H1 (cell line): ENCODE data around the gene FAT1. TPM values are rescaled to one million over a fixed set of nuclear protein-coding genes. Genes with fewer than 3 reads are reported as not detected.

Source experiments
- CTCF ChIA-PET: fragments of 300-600 bp; sonication (Branson Sonifier 250); formaldehyde crosslinking; loops from one replicate; lab custom pipeline; 2021; ENCODE audit not compliant: partially characterized antibody; lab: Charles Lee
- POLR2A ChIA-PET: fragments of 300-600 bp; sonication (Branson Sonifier 250); formaldehyde crosslinking; loops from one replicate; lab custom pipeline; 2021; ENCODE audit warnings: inconsistent platforms; ENCODE audit not compliant: partially characterized antibody; lab: Charles Lee
- DNase-seq, 2 experiments: peaks; one replicate each; pipeline versions ENCODE4 v3.0.0 to v3.0.0-alpha.2; 2010 to 2022; ENCODE audit warnings: low spot score in 2 of 2, low read depth in 1 of 2, mixed read lengths in 1 of 2
- FAIRE-seq: peaks from 2 replicates; lab custom pipeline; 2011; peaks lifted over from hg19 to GRCh38; lab: Jason Lieb, UNC
- H2AFZ ChIP-seq: 2 replicates; pipeline ENCODE4 v1.8.1; 2012; ENCODE audit warnings: low read length, inconsistent platforms
- H2AK5ac ChIP-seq: 2 replicates; pipeline ENCODE4 v1.6.1; 2013; ENCODE audit warnings: low read depth, low read length
- H2BK120ac ChIP-seq: replicated peaks from 2 replicates; pipeline ENCODE3; 2013; ENCODE audit warnings: low read depth, low read length, inconsistent platforms
- H2BK12ac ChIP-seq: 2 replicates; pipeline ENCODE4 v1.6.1; 2013; ENCODE audit warnings: low read depth, low read length
- H2BK15ac ChIP-seq: 2 replicates; pipeline ENCODE4 v1.6.1; 2013; ENCODE audit warnings: low read length
- H2BK20ac ChIP-seq: 2 replicates; pipeline ENCODE4 v1.6.1; 2013; ENCODE audit warnings: low read length
- H2BK5ac ChIP-seq: 2 replicates; pipeline ENCODE4 v1.6.1; 2013; ENCODE audit warnings: low read depth, low read length
- H3K14ac ChIP-seq: 2 replicates; pipeline ENCODE4 v1.6.1; 2013; ENCODE audit warnings: inconsistent platforms; ENCODE audit not compliant: insufficient read length
- H3K18ac ChIP-seq: 2 replicates; pipeline ENCODE4 v1.6.1; 2013; ENCODE audit warnings: low read length; ENCODE audit errors: extremely low read depth
- H3K23ac ChIP-seq: 2 replicates; pipeline ENCODE4 v1.6.1; 2013; ENCODE audit warnings: inconsistent platforms; ENCODE audit not compliant: insufficient read length
- H3K23me2 ChIP-seq: 2 replicates; pipeline ENCODE4 v1.6.1; 2013; ENCODE audit warnings: low read depth, low read length
- H3K27ac ChIP-seq: 2 replicates; pipeline ENCODE4 v1.6.1; 2011; ENCODE audit warnings: low read depth, low read length, inconsistent platforms
- H3K27me3 ChIP-seq, 4 experiments: replicated peaks in 1 of 4; 1 replicate in 1 of 4; 2 replicates in 3 of 4; pipeline versions ENCODE4 v1.6.1 to v1.8.1; 2011 to 2013; ENCODE audit warnings: low read length in 3 of 4, mild to moderate bottlenecking in 3 of 4, inconsistent platforms in 2 of 4, mixed read lengths in 2 of 4, moderate library complexity in 1 of 4; ENCODE audit not compliant: control insufficient read depth in 3 of 4, insufficient read depth in 3 of 4; ENCODE audit errors: extremely low read depth in 1 of 4
- H3K36me3 ChIP-seq, 4 experiments: 2 replicates each; pipeline versions ENCODE4 v1.6.1 to v1.8.1; 2011 to 2013; ENCODE audit warnings: mild to moderate bottlenecking in 4 of 4, low read length in 3 of 4, moderate library complexity in 2 of 4, control low read depth in 1 of 4, inconsistent platforms in 1 of 4; ENCODE audit not compliant: insufficient read depth in 4 of 4, control insufficient read depth in 2 of 4
- H3K4ac ChIP-seq: replicated peaks from 2 replicates; pipeline ENCODE3; 2013; ENCODE audit warnings: low read length, low read depth, mixed read lengths, inconsistent platforms; ENCODE audit not compliant: insufficient read length
- H3K4me1 ChIP-seq, 4 experiments: replicated peaks in 1 of 4; 1 replicate in 1 of 4; 2 replicates in 3 of 4; pipeline versions ENCODE4 v1.6.1 to v1.8.1; 2011 to 2013; ENCODE audit warnings: low read length in 3 of 4, inconsistent platforms in 2 of 4, mixed read lengths in 1 of 4; ENCODE audit not compliant: insufficient read depth in 4 of 4, control insufficient read depth in 3 of 4
- H3K4me2 ChIP-seq, 2 experiments: 2 replicates each; pipeline versions ENCODE4 v1.6.1 to v1.8.1; 2011 to 2013; ENCODE audit warnings: low read depth in 2 of 2, low read length in 2 of 2, control low read depth in 1 of 2, inconsistent platforms in 1 of 2, mild to moderate bottlenecking in 1 of 2; ENCODE audit not compliant: insufficient read depth in 1 of 2
- H3K4me3 ChIP-seq, 4 experiments: fragments of 200-600, 300-600 bp in 1 of 4; sonication (generic), shearing (Covaris generic), sonication (Bioruptor Twin) in 1 of 4; 2 replicates each; pipeline versions ENCODE4 v1.5.1 to v1.8.1; 2011 to 2016; ENCODE audit warnings: low read length in 4 of 4, low read depth in 3 of 4, control low read depth in 2 of 4, inconsistent platforms in 2 of 4, mild to moderate bottlenecking in 2 of 4, mixed read lengths in 1 of 4, moderate library complexity in 1 of 4; ENCODE audit not compliant: insufficient read depth in 2 of 4; ENCODE audit errors: extremely low read depth in 1 of 4
- H3K56ac ChIP-seq: replicated peaks from 2 replicates; pipeline ENCODE3; 2013; ENCODE audit warnings: low read depth, mild to moderate bottlenecking, mixed read lengths, low read length, inconsistent platforms; ENCODE audit not compliant: insufficient read length
- H3K79me1 ChIP-seq: 2 replicates; pipeline ENCODE4 v1.6.1; 2013; ENCODE audit warnings: low read depth, low read length, control low read depth
- H3K79me2 ChIP-seq, 2 experiments: 2 replicates each; pipeline versions ENCODE4 v1.6.1 to v1.8.1; 2012 to 2013; ENCODE audit warnings: low read length in 2 of 2, mild to moderate bottlenecking in 2 of 2, inconsistent platforms in 1 of 2; ENCODE audit not compliant: insufficient read depth in 2 of 2, control insufficient read depth in 1 of 2
- H3K9ac ChIP-seq, 4 experiments: replicated peaks in 1 of 4; 1 replicate in 1 of 4; 2 replicates in 3 of 4; pipeline versions ENCODE4 v1.6.1 to v1.8.1; 2011 to 2013; ENCODE audit warnings: low read depth in 3 of 4, low read length in 3 of 4, control low read depth in 2 of 4, mild to moderate bottlenecking in 2 of 4, moderate library complexity in 2 of 4, inconsistent platforms in 1 of 4; ENCODE audit errors: extremely low read depth in 1 of 4
- H3K9me3 ChIP-seq, 2 experiments: 2 replicates each; pipeline versions ENCODE4 v1.6.1 to v1.8.1; 2012 to 2013; ENCODE audit warnings: mild to moderate bottlenecking in 2 of 2, moderate library complexity in 2 of 2, control low read depth in 1 of 2, inconsistent platforms in 1 of 2, low read depth in 1 of 2, low read length in 1 of 2, mixed read lengths in 1 of 2; ENCODE audit not compliant: insufficient read depth in 2 of 2
- H4K20me1 ChIP-seq, 2 experiments: replicated peaks in 1 of 2; 2 replicates each; pipeline versions ENCODE3 to v1.8.1; 2011 to 2013; ENCODE audit warnings: inconsistent platforms in 2 of 2, low read length in 2 of 2, mild to moderate bottlenecking in 1 of 2; ENCODE audit not compliant: insufficient read depth in 2 of 2, control insufficient read depth in 1 of 2
- H4K5ac ChIP-seq: 2 replicates; pipeline ENCODE4 v1.6.1; 2013; ENCODE audit warnings: low read length, low read depth, mixed read lengths, inconsistent platforms; ENCODE audit not compliant: insufficient read length
- H4K8ac ChIP-seq: 2 replicates; pipeline ENCODE4 v1.8.0; 2013; ENCODE audit warnings: mild to moderate bottlenecking, moderate library complexity, low read length, inconsistent platforms; ENCODE audit not compliant: insufficient read depth; ENCODE audit errors: extremely low read depth
- H4K91ac ChIP-seq: replicated peaks from 2 replicates; pipeline ENCODE3; 2013; ENCODE audit warnings: low read length, mixed read lengths, inconsistent platforms; ENCODE audit not compliant: insufficient read length
- BCL11A ChIP-seq, 2 experiments: IDR thresholded peaks; one replicate each; pipeline ENCODE4 v1.6.1; 2011; ENCODE audit warnings: low read depth in 2 of 2, low read length in 2 of 2, mild to moderate bottlenecking in 2 of 2
- CBX5 ChIP-seq: fragments of 300-800, 300-1000 bp; sonication (generic); IDR thresholded peaks from 2 replicates; pipeline ENCODE4 v1.7.1; 2016; ENCODE audit warnings: antibody characterized with exemption, low read length, low read depth
- CHD2 ChIP-seq: IDR thresholded peaks from 2 replicates; pipeline ENCODE4 v1.6.1; 2012; ENCODE audit warnings: low read length, improper control_type of control experiment
- E2F6 ChIP-seq: IDR thresholded peaks from 2 replicates; pipeline ENCODE4 v1.6.1; 2012; ENCODE audit warnings: inconsistent platforms
- HDAC2 ChIP-seq, 2 experiments: fragments of 300-600 bp in 1 of 2; sonication (generic) in 1 of 2; IDR thresholded peaks; 2 replicates each; pipeline ENCODE4 v1.6.1; 2011 to 2012; ENCODE audit warnings: low read depth in 2 of 2, low read length in 2 of 2, mild to moderate bottlenecking in 2 of 2, moderate library complexity in 2 of 2, borderline replicate concordance in 1 of 2, inconsistent platforms in 1 of 2
- POLR2A ChIP-seq, 2 experiments: IDR thresholded peaks; 1 replicate in 1 of 2; 2 replicates in 1 of 2; pipeline ENCODE4 v1.6.1; 2011; ENCODE audit warnings: low read depth in 2 of 2, low read length in 2 of 2, mild to moderate bottlenecking in 2 of 2; ENCODE audit errors: control extremely low read depth in 1 of 2
- POU5F1 ChIP-seq: IDR thresholded peaks from 2 replicates; pipeline ENCODE4 v1.6.1; 2011; ENCODE audit warnings: low read depth, mild to moderate bottlenecking, low read length, moderate library complexity
- SRF ChIP-seq: IDR thresholded peaks from 2 replicates; pipeline ENCODE4 v1.6.1; 2011; ENCODE audit warnings: mild to moderate bottlenecking, low read depth, low read length, moderate library complexity
- TAF1 ChIP-seq: IDR thresholded peaks from 2 replicates; pipeline ENCODE4 v1.6.1; 2011; ENCODE audit warnings: mild to moderate bottlenecking, low read depth, low read length
- TAF7 ChIP-seq: optimal IDR thresholded peaks from 2 replicates; pipeline ENCODE3; 2011; ENCODE audit warnings: low read depth, mild to moderate bottlenecking, inconsistent platforms, low read length, moderate library complexity, borderline replicate concordance
- TEAD4 ChIP-seq: IDR thresholded peaks from 2 replicates; pipeline ENCODE4 v1.6.1; 2012; ENCODE audit warnings: low read depth, low read length, inconsistent platforms, mixed read lengths
- WGBS, 2 experiments: shearing (Covaris generic) in 1 of 2; methylation state at CpG; one replicate each; pipeline versions ENCODE4 v1.1.6 to v1.1.7; 2013 to 2015; ENCODE audit warnings: low lambda C conversion rate in 2 of 2, mixed read lengths in 2 of 2, inconsistent platforms in 1 of 2, low coverage in 1 of 2, missing lambda C conversion rate in 1 of 2; ENCODE audit not compliant: insufficient replicate concordance in 2 of 2, insufficient coverage in 1 of 2, insufficient read length in 1 of 2; ENCODE audit errors: extremely low coverage in 1 of 2, missing lambda C conversion rate in 1 of 2; 5-methylcytosine and 5-hydroxymethylcytosine counted together
- polyA plus RNA-seq, 7 experiments: library from polyadenylated mRNA; depleted of rRNA in 3 of 7; stranded (reverse) in 5 of 7; unstranded in 2 of 7; fragments of >200 nt in 5 of 7; fragments of 200-250 nt in 2 of 7; gene quantifications; 1 replicate in 5 of 7; 2 replicates in 1 of 7; 4 replicates in 1 of 7; pipeline versions ENCODE4 v1.2.1 to v1.2.3, GENCODE V29; 2011 to 2013; ENCODE audit warnings: missing spikeins in 2 of 7, mixed read lengths in 2 of 7
- total RNA-seq: library from RNA; stranded (reverse); fragmentation: NEBNext Ultra II Directional; extraction: Animal tissue kit (Norgen Biotek cat#: 25700); gene quantifications from 2 replicates; pipeline ENCODE4 v1.2.1, GENCODE V29; 2021
- TF ChIP-seq, protein P1 (sequence below), 3 experiments: IDR thresholded peaks; 1 replicate in 2 of 3; 2 replicates in 1 of 3; pipeline versions ENCODE4 v1.5.1 to v1.6.1; 2011; ENCODE audit warnings: low read length in 3 of 3, mild to moderate bottlenecking in 3 of 3, inconsistent platforms in 2 of 3, low read depth in 1 of 3, moderate library complexity in 1 of 3; ENCODE audit not compliant: insufficient read depth in 1 of 3; ENCODE audit errors: control extremely low read depth in 1 of 3

The FAT1 gene
- total and polyA plus RNA-seq, 2 of the 8 experiments (the other 6 are each of a cell fraction or from before 2014, with no cell fraction given), result 94.4 to 137 TPM

GRCh38 chr4:186617921-186618320 lies 105.7 kb downstream of the FAT1 start:
- Histone ChIP-seq H4K5ac (no peak overlapping the region), H2AK5ac (no peak overlapping the region)
- no peak for DNase-seq
- TF ChIP-seq POU5F1 (no peak), TEAD4 (no peak), HDAC2 (IDR thresholded peaks at IDR 0.05; ENCODE audit: borderline replicate concordance in 1 of 2, low read depth in 2 of 2, low read length in 2 of 2) (no peak), SRF (no peak), E2F6 (no peak), TAF1 (no peak), BCL11A (IDR thresholded peaks at IDR 0.05; ENCODE audit: low read depth in 2 of 2, low read length in 2 of 2) (no peak), TAF7 (no peak), CBX5 (no peak), CHD2 (no peak), POLR2A (IDR thresholded peaks at IDR 0.05; ENCODE audit: control extremely low read depth in 1 of 2, low read depth in 2 of 2, low read length in 2 of 2) (no peak)
- TF ChIP-seq, protein P1, sequence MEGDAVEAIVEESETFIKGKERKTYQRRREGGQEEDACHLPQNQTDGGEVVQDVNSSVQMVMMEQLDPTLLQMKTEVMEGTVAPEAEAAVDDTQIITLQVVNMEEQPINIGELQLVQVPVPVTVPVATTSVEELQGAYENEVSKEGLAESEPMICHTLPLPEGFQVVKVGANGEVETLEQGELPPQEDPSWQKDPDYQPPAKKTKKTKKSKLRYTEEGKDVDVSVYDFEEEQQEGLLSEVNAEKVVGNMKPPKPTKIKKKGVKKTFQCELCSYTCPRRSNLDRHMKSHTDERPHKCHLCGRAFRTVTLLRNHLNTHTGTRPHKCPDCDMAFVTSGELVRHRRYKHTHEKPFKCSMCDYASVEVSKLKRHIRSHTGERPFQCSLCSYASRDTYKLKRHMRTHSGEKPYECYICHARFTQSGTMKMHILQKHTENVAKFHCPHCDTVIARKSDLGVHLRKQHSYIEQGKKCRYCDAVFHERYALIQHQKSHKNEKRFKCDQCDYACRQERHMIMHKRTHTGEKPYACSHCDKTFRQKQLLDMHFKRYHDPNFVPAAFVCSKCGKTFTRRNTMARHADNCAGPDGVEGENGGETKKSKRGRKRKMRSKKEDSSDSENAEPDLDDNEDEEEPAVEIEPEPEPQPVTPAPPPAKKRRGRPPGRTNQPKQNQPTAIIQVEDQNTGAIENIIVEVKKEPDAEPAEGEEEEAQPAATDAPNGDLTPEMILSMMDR (IDR thresholded peaks at IDR 0.05; ENCODE audit: control extremely low read depth in 1 of 3, insufficient read depth in 1 of 3, low read depth in 1 of 3, low read length in 3 of 3), result no peak

More at GRCh38 chr4:186617921-186618320, 105.7 kb downstream of the FAT1 start:
- Histone ChIP-seq H3K4me1 (no peaks in the 10 kb centered on the region; a peak in 1 of 7 replicates), H3K9ac (no peak overlapping the region), H3K79me2 (0 out of 4 replicates have a peak, but pooled peaks cover 0 to 9% of the 10 kb centered on the region in 2 experiments), H2BK12ac (no peak overlapping the region), H4K20me1 (no peaks in the 10 kb centered on the region), H3K27me3 (no peaks in the 10 kb centered on the region), H3K27ac (no peak overlapping the region), H3K18ac (no peak overlapping the region), H2BK120ac (no peak overlapping the region), H3K4me3 (no peak overlapping the region), H3K14ac (no peak overlapping the region), H3K23ac (no peak overlapping the region), H4K8ac (no peak overlapping the region), H4K91ac (no peak overlapping the region), H3K4me2 (no peak overlapping the region), H3K9me3 (no peaks in the 10 kb centered on the region), H3K23me2 (no peaks in the 10 kb centered on the region), H2BK5ac (no peak overlapping the region), H3K79me1 (0 out of 2 replicates have a peak, but pooled peaks cover 2% of the 10 kb centered on the region), H2BK20ac (no peak overlapping the region), H3K56ac (no peak overlapping the region), H3K36me3 (peaks cover 9 to 89% (median 39%) of the 10 kb centered on the region in 4 experiments), H3K4ac (no peak overlapping the region), H2AFZ (no peak overlapping the region), H2BK15ac (no peak overlapping the region)
- WGBS, 2 experiments, result 88% methylated on average over 3 of the region's 3 CpGs; no CpG with 5 or more reads in 1 of the 2 experiments
- POLR2A ChIA-PET, result no interaction called here
- no peak for FAIRE-seq
- CTCF ChIA-PET, result no interaction called here
